PFSK-1 (cell line): ENCODE data around the gene CEP89.

Experiments
- FOXP2 ChIP-seq: optimal IDR thresholded peaks from 2 replicates; pipeline ENCODE3; 2011; ENCODE audit warnings: borderline replicate concordance, control low read depth, inconsistent platforms; ENCODE audit not compliant: insufficient read depth; ENCODE audit errors: extremely low read length, extremely low read depth
- POLR2AphosphoS5 ChIP-seq: IDR thresholded peaks from 2 replicates; pipeline ENCODE4 v1.6.1; 2012; ENCODE audit warnings: low read depth, mild to moderate bottlenecking, control low read depth, low read length, moderate library complexity
- SIN3A ChIP-seq: IDR thresholded peaks from 2 replicates; pipeline ENCODE4 v1.6.1; 2012; ENCODE audit warnings: mild to moderate bottlenecking, low read length, moderate library complexity, borderline replicate concordance; ENCODE audit not compliant: insufficient read depth
- TAF1 ChIP-seq: IDR thresholded peaks from 2 replicates; pipeline ENCODE4 v1.6.1; 2012; ENCODE audit warnings: low read length, control low read depth, borderline replicate concordance; ENCODE audit not compliant: insufficient read depth
- TF ChIP-seq, protein P1 (sequence below), 2 experiments: IDR thresholded peaks; 2 replicates each; pipeline versions ENCODE4 v1.6.1 to v1.8.0; 2011 to 2012; ENCODE audit warnings: low read depth in 2 of 2, low read length in 2 of 2, control low read depth in 1 of 2, inconsistent platforms in 1 of 2, mild to moderate bottlenecking in 1 of 2, moderate library complexity in 1 of 2; ENCODE audit not compliant: insufficient read depth in 1 of 2

The CEP89 gene

DNA sequence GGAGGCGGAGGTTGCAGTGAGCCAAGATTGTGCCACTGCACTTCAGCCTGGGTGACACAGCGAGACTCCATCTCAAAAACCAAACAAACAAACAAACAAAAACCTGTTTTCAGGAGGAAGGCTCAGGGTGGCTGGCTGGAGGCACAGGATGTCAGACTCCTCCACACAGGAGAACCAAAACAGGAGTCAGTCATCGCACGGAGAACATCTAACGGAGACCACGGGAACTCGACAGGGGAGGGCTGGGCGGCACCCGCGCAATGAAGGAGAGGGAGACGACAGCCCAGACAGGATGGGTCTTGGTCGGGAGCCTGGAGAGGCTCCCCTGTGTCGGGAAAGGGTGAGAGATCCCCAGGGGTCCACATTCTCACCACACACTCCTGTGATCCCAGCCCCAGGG, 81.4 kb downstream of the CEP89 start:
- TF ChIP-seq FOXP2 (no peak), TAF1 (no peak), POLR2AphosphoS5 (no peak), SIN3A (no peak)
- TF ChIP-seq, protein P1, sequence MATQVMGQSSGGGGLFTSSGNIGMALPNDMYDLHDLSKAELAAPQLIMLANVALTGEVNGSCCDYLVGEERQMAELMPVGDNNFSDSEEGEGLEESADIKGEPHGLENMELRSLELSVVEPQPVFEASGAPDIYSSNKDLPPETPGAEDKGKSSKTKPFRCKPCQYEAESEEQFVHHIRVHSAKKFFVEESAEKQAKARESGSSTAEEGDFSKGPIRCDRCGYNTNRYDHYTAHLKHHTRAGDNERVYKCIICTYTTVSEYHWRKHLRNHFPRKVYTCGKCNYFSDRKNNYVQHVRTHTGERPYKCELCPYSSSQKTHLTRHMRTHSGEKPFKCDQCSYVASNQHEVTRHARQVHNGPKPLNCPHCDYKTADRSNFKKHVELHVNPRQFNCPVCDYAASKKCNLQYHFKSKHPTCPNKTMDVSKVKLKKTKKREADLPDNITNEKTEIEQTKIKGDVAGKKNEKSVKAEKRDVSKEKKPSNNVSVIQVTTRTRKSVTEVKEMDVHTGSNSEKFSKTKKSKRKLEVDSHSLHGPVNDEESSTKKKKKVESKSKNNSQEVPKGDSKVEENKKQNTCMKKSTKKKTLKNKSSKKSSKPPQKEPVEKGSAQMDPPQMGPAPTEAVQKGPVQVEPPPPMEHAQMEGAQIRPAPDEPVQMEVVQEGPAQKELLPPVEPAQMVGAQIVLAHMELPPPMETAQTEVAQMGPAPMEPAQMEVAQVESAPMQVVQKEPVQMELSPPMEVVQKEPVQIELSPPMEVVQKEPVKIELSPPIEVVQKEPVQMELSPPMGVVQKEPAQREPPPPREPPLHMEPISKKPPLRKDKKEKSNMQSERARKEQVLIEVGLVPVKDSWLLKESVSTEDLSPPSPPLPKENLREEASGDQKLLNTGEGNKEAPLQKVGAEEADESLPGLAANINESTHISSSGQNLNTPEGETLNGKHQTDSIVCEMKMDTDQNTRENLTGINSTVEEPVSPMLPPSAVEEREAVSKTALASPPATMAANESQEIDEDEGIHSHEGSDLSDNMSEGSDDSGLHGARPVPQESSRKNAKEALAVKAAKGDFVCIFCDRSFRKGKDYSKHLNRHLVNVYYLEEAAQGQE (IDR thresholded peaks at IDR 0.05; ENCODE audit: insufficient read depth in 1 of 2, low read depth in 2 of 2, low read length in 2 of 2), result no peak

DNA sequence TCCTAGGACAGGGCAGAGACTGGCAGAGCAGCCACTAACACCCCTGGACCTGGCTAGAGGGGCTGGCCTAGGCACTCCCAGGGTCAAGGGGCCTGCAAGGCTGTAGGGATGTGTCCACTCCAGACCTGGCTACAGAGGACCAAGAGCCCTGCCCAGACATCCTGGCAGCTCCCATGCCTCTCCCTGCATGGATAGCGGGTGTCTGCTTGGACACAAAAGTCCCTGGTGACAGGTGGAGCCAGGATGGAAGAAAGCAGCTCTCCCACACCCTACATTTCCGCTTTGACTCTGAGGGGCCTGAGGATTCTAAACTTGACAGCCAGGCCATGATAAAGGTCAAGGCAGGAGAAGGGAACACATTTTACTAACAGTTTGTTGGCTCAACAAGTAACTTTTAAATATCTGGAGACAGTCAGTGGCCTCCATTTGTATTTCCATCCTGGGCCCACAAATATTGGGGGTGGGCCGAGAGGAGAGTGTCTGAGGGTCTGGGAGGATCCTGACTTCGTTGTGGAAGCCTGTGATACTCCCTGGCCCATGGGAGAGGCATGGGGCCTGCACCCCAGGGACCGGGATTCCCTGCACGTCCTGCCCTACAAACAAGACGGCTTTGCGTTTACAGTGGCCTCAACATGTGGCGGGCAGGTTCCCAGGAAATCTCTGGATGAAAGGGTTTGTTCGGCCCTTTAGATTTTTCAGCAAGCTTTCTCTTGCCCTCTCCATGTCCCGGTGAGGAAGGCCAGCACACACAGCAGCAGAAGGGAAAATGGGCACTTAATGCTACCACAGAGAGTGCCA, 82.4 kb downstream of the CEP89 start:
- no peak for TF ChIP-seq FOXP2
- TF ChIP-seq, protein P1 (IDR thresholded peaks at IDR 0.05; ENCODE audit: insufficient read depth in 1 of 2, low read depth in 2 of 2, low read length in 2 of 2), result no peak
- TF ChIP-seq SIN3A, result no peak
- no peak for TF ChIP-seq POLR2AphosphoS5
- TF ChIP-seq TAF1, result no peak

DNA sequence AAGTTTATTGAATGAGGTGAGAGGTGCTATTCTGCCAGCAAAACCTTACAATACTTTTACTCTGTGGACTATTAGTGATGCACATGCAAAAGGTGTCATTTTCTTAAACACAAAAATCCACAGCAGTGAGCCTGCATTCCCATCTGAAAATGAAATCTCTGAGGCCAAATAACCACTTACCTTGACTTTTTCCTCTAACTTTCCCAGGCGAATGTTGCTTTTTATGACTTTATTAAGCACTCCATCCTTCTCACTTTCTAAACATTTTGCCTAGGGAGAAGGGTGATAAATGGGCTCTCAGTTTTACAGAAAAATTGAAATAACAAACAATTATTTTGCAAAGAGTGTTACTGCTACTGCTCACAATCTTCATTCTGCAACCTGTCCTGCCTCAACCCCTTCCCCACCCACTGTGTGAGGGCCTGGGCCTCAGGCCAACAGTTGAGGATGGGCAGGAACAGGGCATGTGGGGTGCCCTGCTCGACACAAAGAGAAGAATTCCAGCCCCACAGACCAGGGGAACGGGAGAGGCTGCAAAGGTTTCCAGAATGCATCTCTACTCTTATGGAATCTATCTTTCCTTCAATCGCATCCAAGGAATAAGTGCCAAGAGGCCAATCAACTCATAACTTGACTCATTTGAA, 84.1 kb downstream of the CEP89 start:
- no peak for TF ChIP-seq SIN3A
- no peak for TF ChIP-seq TAF1
- no peak for TF ChIP-seq FOXP2
- no peak for TF ChIP-seq POLR2AphosphoS5
- TF ChIP-seq, protein P1 (IDR thresholded peaks at IDR 0.05; ENCODE audit: insufficient read depth in 1 of 2, low read depth in 2 of 2, low read length in 2 of 2), result no peak

DNA sequence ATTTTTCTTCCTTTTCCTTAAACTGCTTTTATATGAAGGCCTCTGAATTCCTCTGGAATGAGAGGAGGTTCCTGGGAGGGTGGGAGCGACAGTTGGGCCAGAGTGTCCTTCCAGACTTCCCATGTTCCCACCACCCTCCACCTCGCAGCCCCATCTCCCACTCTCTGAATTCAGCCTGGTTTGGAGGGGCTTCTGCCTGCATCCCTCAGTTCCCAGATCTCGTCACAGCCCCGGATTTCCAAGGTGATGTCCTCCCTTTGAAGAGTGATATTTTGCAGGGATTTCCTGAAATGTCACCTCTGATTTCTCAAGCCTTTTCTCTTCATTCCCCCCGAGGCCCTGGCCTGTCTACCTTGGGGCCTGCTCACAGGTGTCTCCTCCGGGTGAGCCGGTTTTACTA, 85.5 kb downstream of the CEP89 start:
- TF ChIP-seq, protein P1 (IDR thresholded peaks at IDR 0.05; ENCODE audit: insufficient read depth in 1 of 2, low read depth in 2 of 2, low read length in 2 of 2), result no peak
- TF ChIP-seq SIN3A (no peak), POLR2AphosphoS5 (no peak), TAF1 (no peak), FOXP2 (no peak)
